Myocyte (in vitro differentiated cells): ENCODE measurements around the gene DPH1. TPM values are rescaled to one million over a fixed set of nuclear protein-coding genes. Genes with fewer than 3 reads are reported as not detected.
"Not testable (repeated sequence)": the region's sequence is repeated elsewhere in the genome, so short reads cannot be mapped to it uniquely, and the experiment has no call there.

Source experiments
- DNase-seq: peaks from one replicate; pipeline ENCODE4 v3.0.0-alpha.2; 2012; ENCODE audit warnings: low read depth
- polyA plus RNA-seq: library from polyadenylated mRNA; unstranded; fragments of >200 nt; gene quantifications from one replicate; pipeline ENCODE4 v1.2.1, GENCODE V29; 2012; ENCODE audit warnings: missing spikeins
- total RNA-seq: library from RNA; depleted of rRNA; stranded (reverse); fragments of >200 nt; gene quantifications from 2 replicates; pipeline ENCODE4 v1.2.3, GENCODE V29; 2014

The DPH1 gene
- 36.1 and 39.4 TPM in 2 replicates for total RNA-seq
- polyA plus RNA-seq, result 42.4 TPM

DNA sequence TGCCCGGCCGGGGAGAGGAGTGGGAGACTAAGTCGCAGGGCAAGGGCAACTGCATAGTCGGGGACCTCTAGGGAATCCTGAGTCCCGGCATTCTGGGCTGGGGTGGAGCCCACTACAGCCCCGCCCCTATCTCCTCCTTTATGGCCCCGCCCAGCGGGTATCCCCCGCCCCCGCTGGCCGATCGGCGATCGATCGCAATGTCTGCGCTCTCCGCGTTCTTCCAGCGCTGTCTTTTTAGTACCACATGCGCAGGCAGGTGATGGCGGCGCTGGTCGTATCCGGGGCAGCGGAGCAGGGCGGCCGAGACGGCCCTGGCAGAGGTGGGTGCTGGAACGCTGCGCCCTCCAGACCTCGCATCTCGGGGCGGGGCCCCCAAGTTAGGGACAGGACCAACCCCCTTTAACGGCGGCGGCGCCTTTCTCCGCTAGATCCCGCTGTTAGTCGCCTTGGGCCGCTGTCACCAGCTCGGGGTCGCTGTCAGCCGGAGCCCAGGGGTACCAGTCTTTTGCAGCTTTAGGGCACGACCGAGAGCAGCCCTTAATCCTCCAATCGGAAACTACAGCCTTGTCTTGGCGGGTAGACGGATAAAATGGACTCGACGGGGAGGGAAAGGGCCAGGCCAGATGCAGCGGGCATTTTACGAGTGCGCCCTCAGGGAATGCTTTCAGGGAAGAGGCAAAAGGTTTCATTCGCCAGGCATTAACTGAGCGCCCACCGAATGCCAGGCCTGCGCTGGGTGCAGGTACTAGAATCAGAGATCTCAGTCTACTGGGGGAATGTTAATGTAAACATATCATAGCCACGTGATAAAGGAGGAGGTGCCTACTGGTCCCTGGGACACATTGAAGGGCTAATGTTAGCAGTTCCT is at the start of gene DPH1:
Gene DPH1 (plus strand): TSS at position 243 of the 868 bp plus-strand sequence. CDS start 17 bp downstream, at position 260.
- peak; percentile 90 for DNase-seq

DNA sequence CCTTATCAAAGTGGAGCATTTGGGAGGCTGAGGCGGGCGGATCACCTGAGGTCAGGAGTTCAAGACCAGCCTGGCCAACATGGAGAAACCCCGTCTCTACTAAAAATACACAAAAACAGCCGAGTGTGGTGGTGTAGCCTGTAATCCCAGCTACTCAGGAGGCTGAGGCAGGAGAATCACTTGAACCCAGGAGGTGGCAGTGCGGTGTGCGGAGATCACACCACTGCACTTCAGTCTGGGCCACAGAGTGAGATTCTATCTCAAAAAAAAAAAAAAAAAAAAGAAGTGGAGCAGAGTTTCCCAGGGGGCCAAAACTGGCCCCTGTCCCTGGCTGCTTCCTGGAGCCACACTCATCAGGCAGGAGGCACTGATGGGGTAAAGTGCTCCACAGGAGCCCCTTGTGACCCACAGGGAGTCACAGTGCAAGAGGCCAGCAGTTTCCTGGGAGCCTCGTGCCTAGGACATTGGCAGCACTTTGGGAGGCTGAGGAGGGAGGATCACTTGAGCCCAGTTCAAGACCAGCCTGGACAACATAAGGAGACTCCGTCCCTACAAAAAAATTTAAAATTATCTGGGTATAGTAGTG is 49.2 kb upstream of the DPH1 start:
- DNase-seq, result no peak

DNA sequence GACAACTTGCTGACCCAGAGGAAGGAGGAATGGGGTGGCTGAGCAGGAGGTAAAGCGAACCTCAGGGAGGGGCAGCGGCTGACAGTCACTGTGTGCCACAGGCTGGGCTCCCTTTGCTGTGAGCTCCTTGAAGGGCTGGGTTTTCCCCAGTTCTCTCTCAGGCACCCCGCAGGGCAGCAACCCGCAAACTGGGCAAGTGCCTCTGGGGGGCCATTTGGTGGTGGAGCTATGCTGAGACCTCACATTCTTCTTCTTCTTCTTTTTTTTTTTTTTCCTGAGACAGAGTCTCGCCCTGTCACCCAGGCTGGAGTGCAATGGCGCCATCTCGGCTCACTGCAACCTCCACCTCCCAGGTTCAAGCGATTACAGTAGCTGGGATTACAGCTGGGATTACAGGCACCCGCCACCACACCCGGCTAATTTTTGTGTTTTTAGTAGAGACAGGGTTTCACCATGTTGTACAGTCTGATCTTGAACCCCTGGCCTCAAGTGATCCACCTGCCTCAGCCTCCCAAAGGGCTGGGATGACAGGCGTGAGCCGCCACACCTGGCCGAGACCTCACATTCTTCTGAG is 47.1 kb upstream of the DPH1 start:
- not testable (repeated sequence) for DNase-seq

DNA sequence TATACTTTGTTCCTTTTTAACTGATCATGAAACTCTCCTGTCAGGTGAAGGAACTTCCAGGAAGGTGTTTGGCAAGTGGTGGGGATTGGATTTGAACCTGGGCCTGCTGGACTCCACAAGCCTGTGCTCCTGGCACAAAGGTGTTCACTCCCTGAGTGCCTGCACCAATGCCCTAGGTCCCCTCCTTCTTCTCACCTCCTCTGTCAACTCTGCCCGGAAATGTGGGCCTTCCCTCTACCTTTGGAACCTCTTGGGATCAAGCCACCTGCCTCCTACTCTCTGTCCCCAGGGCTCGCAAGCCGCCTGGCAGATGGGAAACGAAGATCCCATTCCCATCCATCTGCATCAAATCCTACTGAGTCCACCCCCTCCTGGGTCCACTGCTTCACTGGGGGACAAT is 44.9 kb upstream of the DPH1 start:
- no peak for DNase-seq

DNA sequence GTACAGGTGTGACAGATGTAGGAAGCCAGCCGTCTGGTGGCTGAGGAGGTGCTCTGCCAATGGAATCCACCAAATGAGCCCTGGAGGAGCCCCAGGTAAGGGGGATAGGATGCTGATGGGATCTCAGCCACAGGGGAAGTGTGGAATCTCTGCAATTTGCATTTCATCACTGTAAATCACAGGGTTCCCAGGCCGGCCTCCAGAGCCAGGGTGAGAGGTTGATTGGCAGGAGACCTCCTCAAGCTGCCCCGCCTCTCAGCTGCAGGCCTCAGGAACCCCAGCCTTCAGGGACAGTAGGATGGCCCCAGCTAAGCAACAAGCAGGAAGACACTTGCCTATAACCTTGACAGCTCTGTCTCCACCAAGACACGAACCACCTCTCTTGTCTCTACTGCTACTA is 44.3 kb upstream of the DPH1 start:
- no peak for DNase-seq

DNA sequence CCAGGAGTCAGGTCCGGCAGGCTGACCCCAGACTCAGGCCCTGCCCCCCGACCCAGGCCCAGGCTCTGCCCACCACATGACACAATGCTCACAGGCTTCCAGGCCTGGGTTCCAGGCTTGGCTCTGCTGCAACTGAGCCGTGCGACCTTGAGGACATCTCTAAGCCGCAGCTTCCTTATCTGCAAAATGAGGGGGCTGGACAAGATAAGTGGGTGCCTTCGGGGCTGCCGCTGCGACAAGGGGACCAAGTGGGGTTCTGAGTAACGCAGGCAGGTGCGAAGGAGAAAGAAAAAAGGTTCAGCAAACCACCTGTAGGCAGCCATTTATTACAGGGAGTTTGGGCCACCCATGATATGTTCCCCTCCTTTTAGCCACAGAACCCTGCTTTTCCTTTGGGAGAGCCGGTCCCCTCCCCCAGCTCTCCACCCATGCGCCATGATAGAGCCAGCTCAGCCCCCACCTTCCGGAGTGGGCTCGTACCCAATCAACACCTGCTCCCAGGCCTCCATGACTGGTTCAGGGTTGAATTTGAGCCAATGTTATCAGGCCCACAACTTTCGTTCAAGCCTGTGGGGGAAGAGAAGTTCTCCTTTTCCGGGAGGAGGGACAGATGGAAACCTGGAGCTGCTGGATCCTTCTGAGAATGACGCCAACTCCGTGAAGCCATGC is 43.0 kb upstream of the DPH1 start:
- DNase-seq, result no peak

DNA sequence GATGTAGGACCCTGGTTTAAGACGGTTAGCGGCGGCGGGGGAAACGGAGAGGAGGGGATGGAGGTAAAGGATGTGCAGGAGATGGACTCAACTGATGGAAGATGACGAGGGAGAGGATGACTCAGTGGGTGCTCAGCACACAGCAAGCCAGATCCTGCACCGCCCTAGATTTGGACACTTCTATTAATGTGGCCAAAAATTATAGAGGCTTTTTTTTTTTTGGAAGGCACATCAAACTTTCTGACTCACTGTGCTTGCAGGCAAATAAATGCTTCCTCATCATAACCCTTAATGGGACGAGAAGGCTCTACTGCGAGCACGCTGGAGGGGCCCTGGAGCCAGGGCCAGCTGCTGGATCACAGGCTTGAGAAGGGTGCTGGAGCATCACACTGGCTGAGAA is 40.8 kb upstream of the DPH1 start:
- DNase-seq, result peak; percentile 27

DNA sequence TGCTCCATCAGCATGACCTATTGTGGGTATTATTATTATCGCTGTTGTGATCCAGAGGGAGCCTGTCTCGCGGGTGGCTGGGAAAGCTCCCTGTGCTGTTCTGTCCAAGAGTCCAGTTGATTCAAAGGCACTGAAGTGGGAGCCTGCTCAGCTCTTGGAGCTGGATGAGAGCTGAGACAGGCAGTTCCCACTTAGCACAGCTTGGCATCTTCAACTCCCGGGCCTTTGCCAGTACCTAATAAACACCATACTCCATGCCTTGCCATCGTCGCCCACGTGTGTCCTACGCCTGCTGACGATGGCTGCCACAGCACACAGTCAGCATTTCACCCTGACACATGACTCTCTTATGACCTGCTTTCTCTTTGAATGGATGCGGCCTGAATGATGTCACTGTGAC is 37.4 kb upstream of the DPH1 start:
- no peak for DNase-seq

DNA sequence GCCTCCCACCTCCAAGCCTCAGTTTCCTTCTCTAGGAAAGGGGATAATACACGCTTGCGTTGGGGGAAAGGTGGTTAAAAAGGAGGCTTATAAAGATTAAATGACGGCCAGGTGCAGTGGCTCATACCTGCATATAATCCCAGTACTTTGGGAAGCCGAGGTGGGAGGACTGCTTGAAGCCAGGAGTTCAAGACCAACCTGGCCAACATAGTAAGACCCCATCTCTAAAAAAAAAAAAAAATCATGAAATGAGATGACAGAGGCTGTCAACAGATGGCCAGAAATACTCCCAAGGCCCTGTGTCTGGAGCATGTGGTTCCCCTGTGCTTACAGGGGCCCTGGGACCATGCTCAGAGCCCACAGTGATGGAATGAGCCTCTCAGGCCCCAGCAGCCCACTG is 35.2 kb upstream of the DPH1 start:
- DNase-seq, result no peak

DNA sequence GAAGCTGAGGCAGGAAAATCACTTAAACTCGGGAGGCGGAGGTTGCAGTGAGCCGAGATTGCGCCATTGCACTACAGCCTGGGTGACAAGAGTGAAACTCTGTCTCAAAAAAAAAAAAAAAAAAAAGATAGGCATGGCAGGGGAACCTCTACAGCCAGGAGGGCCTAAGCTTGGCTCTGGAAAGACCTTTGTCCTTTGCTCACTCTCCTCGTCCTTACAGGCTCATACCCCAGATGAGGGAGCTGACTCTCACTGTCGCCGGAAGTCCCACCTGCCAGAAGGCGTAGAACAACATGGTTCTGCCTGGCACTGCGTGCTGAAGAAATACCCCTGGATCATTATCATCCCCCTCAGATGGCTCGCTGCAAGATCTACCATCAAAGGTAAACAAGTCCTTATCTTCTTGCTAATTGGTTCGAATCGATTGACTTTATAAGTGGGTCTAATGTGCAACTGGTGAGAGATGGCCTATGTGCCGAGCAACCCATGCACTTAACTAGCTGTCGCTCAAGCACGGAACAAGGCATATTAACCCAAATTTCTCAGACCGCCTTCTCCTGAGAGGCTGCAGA is 34.5 kb upstream of the DPH1 start:
- no peak for DNase-seq

DNA sequence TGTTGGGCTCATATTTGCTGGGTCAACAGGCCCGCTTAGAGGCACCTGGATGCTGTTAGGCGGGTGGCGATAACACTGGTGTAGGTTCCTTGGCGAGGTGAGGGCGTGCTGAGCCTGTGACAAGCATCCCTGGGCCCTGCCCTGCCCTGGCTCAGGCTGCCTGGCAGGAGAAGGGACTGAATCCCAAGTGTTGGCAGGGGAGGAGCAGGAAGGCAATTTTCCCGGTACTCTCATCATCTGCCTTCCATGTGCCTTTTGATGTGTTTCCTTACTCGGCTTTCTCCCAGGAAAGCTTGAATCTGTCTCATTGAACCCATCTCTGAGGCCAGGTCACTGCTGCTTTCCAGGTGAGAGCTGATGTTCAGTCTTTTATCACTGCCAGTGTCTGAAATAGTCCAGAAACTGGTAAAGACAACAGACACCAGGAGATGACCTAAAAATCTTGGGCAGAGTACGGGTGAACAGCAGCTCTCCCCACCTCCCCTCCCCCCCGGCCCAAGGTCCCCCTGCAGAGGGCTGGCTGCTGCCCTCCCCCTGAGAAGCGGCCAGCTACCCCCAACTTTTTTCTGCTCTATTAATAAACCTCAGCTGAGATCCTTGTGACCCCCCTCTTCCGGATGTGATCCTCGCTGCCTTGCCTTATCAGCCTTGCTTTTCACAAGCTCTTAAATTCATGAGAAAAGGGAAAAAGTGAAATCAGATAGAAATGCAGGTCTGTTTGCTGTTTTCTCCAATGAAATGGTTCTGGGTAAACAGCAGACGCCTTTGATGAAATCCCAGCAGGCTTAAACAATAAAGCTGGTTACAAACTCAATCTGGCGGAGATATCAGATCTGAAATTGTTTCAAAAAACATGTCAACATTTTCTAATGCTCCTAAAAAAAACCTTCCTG is 33.8 kb upstream of the DPH1 start:
- no peak for DNase-seq

DNA sequence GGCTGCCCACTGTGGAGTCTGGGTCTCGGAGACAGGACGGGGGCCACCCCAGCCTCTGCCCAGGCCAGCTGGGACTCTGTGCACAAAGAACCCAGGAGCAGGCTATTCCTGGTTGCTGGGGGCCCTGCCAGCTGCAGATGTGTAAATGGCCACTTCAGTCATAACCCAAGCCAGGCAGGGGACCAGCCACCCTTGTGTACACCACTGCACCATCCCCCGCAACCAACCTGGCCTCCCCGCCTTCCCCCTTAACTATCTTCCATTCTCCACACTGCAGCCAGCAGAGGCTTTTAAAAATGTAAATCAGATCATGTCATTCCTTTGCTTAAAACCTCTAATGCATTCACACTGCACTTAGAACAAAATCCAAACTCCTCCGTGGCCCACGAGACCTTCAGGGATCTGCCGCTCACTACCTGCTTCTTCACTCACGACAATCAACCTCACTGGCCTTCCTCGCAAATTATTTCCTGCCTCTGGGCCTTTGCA is 33.1 kb upstream of the DPH1 start:
- no peak for DNase-seq

DNA sequence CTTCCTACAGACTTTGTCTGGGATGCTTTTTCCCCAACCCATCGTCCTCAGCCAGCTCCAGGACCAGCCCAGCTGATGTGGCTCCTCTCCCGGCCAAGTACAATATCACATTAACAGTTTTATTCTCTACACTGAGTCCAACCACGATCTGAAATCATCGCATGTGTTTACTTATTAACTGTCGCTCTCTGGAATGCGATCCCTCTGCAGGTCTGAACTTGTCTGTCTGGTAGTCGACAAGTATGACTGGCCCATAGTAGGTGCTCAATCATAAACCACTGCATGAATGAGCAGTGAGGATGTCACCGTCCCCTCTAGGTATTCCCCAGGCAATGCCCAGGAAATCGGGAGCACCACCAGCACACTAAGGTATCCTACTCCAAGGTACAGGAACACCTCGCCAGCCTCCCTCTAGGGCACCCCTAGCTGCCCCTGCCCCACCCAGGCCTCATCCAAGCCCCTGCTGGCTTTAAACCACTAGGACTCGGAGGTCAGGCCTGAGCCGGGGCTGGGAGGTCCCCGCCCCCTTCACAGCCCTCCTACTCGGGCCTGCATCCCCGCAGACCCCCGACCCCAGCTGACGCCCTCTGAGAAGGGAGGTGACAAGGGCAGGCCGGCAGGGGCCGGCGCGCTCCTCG is 32.5 kb upstream of the DPH1 start:
- DNase-seq, result no peak

DNA sequence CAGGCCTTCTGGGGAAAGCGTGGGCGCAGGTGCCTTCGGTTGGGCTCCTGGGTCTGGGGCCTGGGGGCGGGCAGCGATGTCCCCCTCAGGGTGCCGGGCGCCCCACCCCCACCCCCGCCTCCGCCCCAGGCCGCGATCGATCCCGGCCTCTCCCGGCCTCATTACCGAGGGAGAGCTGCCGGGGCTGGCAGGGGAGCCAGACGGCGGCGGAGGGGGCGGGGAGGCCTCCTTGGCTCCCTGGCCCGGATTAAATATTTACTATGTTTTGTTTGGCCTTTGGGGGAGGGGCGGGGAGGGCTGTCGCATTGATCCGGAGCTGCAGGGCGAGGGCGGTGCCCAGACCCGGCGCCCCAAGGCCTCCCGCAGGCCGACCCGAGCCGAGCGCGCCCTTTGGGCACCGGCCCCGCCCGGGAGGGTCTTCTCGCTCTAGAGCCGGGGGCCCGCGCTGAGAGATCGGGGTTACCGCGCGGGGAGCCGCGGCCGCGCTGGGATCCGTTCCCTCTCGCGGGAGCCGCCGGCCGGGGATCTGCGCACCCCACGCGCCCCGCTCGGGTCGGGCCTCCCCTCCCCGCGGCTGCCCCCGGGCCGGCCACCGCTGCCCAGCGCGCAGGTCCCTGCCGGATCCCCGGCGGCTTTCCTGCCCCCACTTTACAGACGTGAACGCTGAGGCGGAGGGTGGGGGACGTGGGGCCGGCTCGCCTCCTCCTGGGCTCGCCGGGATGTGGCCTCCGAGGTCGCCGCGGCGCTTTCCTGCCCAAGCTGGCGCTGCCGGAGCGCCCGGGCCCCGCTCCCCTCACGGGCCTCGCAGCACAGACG is 31.8 kb upstream of the DPH1 start:
- DNase-seq, result no peak

DNA sequence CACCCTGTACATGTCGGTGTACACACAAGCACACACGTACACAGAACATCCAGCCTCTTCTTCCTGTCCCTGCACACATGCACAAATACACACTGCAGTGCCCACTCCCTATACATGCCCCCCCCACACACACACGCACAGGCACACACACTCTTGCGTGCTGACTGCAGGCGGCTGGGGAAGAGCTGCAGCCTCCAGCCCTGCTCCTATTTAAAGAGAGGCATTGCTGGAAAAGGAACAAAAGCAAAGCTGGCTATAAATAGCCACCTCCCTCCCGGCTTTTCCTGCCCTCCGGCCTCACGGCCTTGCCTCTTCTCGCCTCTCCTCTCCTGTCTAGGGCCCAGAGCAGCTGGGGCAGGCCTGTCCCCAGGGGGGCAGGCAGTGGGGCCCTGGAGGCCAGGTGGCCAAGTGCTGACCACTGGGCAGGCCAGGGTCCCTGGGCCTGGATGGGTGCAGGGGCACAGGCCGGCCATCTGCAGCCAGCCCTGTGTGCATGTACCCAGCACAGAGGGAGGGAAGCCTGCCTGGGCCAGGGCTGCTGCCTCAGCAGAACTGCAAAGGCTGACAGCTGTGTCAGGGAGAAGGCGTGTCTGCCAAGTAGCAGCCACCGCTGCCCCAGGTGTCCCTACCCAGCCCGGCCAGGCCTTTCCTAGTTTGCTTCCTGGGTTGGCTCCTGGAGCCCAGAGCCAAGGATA is 30.2 kb upstream of the DPH1 start:
- peak; percentile 83 for DNase-seq

DNA sequence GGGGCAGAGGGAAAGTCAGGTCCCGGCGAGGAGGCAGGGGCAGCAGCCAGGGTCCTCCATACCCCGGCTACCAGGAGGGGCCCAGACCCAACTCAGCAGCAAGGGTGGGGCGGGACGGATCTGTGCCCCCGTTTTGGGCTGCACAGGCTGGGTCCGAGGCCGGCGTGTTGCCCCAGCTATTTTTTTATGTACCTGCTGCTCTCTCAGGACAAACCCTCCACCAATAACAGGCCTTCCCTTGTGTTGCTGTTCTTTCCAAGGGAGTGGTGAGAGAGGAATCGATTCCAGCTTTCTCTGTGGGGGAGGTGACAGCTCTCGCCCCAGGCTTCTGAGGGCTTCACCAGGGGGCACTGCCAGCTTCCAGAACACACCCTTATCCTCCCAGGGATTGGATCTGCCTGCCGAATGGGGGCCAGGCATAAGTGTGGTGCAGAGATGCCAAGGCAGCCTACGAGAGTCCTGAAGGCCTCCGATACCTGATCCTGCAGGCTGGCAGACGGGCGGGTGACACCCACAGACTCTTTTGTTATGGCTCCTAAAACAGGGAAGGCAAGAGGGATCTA is 27.1 kb upstream of the DPH1 start:
- DNase-seq, result no peak

DNA sequence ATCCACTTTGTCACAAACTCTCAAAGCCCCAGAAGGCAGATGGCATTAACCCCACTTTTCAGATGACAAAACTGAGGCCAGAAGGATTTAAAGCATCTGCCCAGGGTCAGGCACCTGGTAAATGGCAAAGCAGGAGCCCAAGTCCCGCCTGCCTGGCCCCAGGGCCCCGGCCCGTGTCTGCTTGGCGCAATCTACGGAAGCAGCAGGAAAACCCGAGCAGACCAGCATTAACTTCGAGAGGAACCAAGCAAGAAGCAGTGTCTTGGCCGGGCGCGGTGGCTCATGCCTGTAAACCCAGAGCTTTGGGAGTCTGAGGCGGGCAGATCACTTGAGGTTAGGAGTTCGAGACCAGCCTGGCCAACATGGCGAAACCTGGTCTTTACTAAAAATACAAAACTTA is 26.4 kb upstream of the DPH1 start:
- DNase-seq, result no peak

DNA sequence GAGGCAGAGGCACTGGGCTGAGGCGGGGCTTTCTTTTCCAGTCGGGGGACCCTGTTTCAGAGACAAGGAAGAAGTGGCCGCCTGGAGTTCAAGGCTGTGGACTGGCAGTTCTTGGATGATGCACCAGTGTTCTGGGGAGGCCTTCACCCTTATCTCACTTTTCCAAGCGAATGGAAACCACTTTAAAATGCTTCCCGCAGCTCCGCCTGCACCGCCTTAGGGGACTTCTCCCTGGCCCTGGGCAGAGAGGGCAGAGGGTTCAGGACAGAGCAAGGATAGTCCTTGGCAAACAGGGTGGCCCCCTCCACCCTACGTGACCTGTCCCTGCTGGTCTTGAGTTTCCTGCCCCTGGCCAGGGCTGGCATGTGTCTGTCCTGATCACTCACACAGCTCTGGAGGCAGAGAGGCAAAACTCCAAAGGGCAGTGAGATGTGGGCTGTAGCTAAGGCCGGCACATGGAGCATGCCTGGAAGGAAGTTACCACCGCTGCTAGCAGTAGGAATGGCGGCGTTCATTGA is 25.5 kb upstream of the DPH1 start:
- no peak for DNase-seq
